NCI-H345 treated with DMSO at 0.1 percent for 48 hours (cell line): ENCODE results near the gene EYS.
"Not testable (repeated sequence)": the region's sequence is repeated elsewhere in the genome, so short reads cannot be mapped to it uniquely, and the experiment has no call there.

ENCODE experiments used
- DNase-seq: peaks from one replicate; lab custom pipeline; 2025; ENCODE audit not compliant: unreplicated experiment; lab: John Stamatoyannopoulos, UW

The EYS gene

DNA sequence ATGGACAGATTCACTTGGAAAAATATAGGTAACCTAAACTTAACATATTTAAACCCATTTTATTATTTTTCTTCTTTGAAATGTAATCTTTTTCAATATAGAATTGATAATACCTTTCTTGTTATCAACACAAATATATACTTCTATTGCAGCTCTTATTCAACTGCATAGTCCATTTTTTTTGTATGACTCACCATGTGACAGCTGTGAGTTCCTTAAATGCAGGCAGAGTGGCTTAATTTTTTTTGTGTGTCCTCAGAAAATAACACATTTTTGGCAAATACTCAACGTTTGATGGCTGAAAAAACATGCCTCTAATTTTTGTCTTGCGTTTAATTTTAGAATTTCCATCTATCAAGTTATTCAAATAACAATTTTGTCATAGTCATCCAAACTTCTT, 1616.7 kb downstream of the EYS start:
- no peak for DNase-seq

- no peak for DNase-seq
These were observed 1621.9 kb downstream of the EYS start for GRCh38 chr6:64085126-64085525.

DNA sequence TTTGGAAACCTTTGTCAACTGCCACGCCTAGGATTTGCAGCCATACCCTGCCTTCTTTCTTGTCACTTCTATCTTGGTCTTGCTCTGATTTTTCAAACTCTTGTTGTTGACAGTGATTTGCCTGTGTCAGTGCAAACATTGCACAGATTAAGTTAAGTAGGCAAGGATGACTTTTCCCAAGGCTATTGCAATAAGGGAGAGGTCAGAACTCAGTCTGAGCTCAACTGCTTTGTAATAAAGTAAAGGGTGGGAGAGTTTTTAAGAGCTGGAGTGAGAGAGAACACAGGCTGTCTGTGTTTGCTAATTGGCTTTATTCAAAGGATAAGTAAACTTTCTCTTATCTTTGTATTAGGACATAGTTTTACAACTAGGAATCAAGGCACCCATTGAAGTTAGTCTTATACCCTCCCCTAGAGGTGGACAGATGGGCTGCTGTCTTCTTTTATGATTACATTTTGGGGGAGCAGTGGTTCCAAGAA, 1622.8 kb downstream of the EYS start:
- no peak for DNase-seq

- no peak for DNase-seq
These were observed 1623.8 kb downstream of the EYS start for GRCh38 chr6:64083261-64083660.

GRCh38 chr6:64081453-64081852, 1625.6 kb downstream of the EYS start:
- no peak for DNase-seq

DNA sequence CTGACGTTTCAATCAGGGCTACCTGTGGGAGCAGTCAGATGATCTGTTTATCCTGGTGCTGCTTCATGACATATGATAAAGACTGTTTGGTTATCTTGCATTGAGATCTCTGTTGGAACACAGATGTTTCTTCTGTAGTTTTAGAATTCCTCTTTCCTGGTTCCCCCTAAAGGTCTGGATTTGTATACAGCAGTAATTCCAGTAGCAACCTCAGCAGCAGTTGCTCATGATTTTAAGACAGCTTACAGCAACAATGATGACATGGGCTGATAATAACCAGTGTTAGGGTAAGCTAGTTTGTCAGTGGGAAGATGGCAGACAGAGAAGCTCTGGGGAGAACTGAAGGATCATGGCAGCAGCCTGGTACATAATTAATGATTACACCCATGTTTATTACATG, 1632.0 kb downstream of the EYS start:
- no peak for DNase-seq

GRCh38 chr6:64072686-64073085, 1634.3 kb downstream of the EYS start:
- no peak for DNase-seq

DNA sequence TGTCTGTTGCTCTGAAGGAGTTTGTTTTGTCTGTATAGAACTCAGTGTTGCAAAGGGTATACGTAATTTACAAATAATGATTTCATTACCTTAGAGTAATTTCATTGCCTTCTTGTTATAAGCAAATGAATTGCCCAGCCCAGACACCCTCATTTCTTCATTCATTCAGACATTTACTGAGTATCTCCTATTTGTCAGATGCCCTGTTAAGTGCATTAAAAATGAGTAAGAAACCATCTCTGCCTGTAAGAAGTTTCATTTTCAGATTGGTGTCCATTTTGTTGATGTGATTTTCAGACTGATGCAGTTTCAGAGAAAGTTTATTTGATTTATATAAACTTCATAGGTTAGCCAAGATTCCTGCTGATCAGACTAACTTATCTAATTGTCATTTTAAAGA, 1642.1 kb downstream of the EYS start:
- no peak for DNase-seq

- DNase-seq = no peak
These were observed 1643.9 kb downstream of the EYS start for GRCh38 chr6:64062960-64063683.

- no peak for DNase-seq
These were observed 1652.2 kb downstream of the EYS start for GRCh38 chr6:64054861-64055260.

DNA sequence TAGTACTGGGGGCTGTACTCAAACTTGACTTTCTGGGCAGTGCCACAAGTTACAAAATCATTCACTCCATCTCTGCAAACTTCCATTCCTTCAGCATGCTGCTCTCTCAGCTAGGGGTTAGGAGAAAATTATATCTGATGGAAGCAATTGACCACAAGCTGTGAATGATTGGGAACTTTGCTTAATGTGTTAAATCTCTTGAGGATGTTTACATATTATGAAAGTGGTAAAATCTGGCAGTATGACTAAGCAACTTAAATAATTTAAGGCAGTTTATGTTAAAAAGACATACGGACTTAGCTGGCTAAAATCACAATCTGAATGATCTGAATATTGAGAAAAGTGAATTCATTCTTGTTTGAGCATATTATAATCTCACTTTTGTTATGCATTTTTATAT, 1656.4 kb downstream of the EYS start:
- no peak for DNase-seq

DNA sequence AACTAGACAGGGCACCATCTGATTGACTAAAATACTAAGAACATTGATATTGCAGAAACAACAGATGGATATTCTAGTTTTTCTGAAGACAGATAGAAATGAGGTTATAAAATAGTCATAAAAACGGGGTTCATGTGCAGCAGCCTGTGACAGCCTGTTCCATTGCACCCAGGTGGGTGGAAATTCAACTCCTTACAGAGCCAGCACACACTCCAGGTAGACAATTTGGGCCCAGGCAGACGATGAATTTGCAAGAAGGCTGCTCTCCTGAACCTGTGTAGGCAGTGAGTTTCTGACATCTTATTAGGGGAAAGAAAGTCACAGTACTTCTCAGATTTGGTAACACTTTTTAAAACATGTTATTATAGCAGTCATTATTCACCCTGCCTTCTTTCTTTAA, 1657.3 kb downstream of the EYS start:
- DNase-seq = no peak

- no peak for DNase-seq
These were observed 1660.2 kb downstream of the EYS start for GRCh38 chr6:64046746-64047208.

DNA sequence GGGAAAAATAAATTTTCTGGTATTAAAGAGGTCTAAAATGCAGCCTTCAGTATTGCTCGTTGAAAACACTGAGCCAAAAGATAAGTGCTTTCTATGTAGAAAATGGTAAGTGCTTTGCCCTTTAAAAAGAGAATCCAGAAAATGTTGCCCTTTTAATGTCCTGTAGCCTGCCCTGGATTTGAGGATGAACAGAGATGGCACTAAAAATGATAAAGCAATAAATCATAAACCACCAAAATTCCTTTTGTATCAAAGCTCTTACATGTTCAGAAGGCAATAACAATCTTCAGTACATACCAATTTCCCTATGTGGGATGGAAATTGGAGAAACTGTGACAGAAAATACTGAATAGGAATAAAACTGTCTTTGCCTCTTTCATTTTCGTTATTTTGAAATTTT, 1665.7 kb downstream of the EYS start:
- DNase-seq = no peak

DNA sequence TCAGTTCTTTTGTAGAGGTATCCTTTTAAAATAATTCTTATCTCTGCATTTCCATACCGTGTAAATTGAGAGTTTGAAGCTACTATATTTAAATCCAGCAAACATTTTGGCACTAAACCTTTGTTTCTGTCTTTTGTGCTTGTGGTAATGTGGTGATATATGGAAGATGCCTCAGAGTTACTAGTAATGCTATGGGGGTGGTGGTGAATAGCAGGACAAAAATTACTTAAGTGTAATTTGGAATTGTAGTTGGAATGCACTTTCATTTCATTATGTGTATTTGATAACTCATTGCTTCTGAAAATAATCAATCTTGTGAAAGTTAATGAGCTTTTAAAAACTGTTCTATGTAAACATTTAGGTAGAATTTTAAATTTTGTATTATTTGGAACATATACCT, 1666.9 kb downstream of the EYS start:
- DNase-seq = no peak

DNA sequence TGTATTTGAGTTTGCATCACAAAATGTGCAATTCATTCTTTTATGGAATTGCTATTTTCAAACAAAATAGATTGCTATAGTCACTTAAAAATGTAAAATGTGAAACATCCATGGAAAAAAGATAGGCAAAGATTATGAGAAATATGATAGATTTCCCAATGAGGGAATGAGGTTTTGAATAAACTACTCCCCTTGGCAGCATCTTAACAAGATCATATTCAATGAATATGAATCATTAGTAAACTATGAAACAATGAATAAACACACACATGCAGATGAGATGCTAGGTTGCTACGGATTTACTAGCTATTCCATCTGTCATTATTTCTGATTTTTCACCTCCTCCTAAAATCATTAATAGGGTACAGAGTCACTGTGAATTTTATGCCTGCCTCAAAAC, 1669.6 kb downstream of the EYS start:
- DNase-seq = no peak

DNA sequence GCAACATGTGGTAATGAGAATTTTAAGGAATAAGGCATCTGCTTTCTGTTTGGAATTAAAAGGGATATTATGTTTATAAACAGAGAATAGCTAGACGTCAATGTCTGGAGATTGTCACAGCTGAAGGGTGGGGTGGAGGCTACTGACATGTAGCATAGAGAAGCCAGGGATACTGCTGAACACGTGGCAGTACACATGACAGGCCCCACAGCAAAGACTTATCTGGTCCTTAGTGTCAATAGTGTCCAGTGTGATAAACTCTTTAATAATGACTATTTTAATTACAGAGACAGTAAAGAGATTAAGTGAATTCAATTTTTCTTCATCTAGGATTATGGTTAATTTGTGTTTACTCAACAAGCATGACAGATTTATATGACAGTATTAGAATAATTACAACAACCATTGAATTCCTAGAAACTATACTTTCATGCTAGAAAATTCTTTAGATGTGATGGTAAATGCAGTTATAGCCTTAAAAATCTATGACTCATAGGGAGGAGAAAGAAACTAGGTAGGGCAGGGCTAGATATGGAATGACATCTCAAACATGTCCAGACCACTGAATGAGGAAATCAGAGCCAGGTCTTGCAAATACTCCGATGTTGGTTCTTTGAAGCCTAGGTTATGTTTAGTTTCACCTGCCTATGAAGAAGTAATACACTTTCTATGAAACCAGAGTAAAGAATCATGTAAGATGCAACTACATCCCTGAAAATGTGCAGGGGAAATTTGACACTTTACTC, 1671.9 kb downstream of the EYS start:
- no peak for DNase-seq

- no peak for DNase-seq
These were observed 1672.7 kb downstream of the EYS start for GRCh38 chr6:64034291-64034690.

GRCh38 chr6:64030950-64031618, 1675.9 kb downstream of the EYS start:
- not testable (repeated sequence) for DNase-seq

DNA sequence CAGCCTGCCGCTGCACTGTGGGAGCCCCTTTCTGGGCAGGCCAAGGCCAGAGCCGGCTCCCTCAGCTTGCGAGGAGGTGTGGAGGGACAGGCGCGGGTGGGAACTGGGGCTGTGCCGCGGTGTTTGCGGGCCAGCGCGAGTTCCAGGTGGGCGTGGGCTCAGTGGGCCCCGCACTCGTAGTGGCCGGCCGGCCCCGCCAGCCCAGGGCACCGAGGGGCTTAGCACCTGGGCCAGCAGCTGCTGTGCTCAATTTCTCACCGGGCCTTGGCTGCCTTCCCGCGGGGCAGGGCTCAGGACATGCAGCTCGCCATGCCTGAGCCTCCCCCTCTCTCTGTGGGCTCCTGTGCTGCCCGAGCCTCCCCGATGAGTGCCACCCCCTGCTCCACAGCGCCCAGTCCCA, 1683.3 kb downstream of the EYS start:
- no peak for DNase-seq

DNA sequence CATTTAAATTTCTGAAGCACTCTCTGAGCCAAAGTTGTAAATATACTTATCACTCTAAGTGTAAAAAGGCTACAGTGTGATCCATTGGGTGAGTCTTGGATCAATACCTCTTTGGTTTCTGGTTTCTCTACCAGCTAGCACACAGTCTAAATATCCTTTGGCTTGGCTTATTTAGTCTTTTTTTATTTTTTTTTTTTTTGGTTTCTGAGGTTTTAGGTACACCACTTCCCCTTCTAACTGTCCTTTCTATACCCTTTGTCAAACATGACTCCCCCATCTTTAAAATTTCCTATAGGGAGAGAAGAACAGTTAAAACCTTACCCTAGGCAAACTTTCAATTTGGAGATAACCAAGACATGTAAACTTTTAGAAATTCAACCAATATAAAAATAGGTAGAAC, 1692.4 kb downstream of the EYS start:
- no peak for DNase-seq

GRCh38 chr6:64013011-64013410, 1694.0 kb downstream of the EYS start:
- DNase-seq = no peak
